ENCODE data around the gene DHRS7B. TPM values are rescaled to one million over a fixed set of nuclear protein-coding genes. Genes with fewer than 3 reads are reported as not detected.

DHRS7B gene
- polyA plus RNA-seq, 1 donor (not counting 4 experiments of a cell fraction or from before 2014, with no cell fraction given) = 33.8 TPM

DNA sequence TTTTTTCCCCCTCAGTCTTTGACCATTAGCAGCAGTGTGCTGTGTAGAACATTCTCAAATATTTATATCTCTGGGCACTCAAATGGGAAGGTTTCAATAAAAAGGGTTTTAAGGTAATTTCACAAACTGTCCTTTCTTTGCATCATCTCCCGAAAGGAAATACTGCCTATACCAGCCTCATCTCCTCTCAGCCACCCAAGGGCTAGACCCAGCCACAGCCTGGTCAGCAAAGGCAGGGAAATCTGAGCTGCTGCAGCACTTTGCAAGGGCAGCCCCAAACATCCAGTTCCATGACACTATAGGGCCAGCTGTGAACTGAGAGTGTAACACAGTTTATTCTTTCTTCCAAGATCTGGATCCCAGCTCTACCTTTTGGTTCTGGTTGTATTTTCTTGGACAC, 58.3 kb downstream of the DHRS7B start:
- no peak overlapping the region for H3K9ac ChIP-seq (ENCODE audit: control insufficient read depth, extremely low read depth, insufficient read depth, low read length)
- H3K4me3 ChIP-seq (ENCODE audit: control insufficient read depth in 2 of 3, extremely low read depth in 1 of 3, insufficient read depth in 2 of 3, low read depth in 1 of 3, low read length in 3 of 3) = no peak overlapping the region
- H3K4me1 ChIP-seq (ENCODE audit: control insufficient read depth, extremely low read depth, insufficient read depth, low read length) = no peaks in the 10 kb centered on the region
- dilution Hi-C loops (cut with MboI; ENCODE audit: extremely low pct_ligation_motif_present, low sequenced_read_pairs) = no loop called here
- TF ChIP-seq, protein P1, sequence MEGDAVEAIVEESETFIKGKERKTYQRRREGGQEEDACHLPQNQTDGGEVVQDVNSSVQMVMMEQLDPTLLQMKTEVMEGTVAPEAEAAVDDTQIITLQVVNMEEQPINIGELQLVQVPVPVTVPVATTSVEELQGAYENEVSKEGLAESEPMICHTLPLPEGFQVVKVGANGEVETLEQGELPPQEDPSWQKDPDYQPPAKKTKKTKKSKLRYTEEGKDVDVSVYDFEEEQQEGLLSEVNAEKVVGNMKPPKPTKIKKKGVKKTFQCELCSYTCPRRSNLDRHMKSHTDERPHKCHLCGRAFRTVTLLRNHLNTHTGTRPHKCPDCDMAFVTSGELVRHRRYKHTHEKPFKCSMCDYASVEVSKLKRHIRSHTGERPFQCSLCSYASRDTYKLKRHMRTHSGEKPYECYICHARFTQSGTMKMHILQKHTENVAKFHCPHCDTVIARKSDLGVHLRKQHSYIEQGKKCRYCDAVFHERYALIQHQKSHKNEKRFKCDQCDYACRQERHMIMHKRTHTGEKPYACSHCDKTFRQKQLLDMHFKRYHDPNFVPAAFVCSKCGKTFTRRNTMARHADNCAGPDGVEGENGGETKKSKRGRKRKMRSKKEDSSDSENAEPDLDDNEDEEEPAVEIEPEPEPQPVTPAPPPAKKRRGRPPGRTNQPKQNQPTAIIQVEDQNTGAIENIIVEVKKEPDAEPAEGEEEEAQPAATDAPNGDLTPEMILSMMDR (optimal IDR thresholded peaks at IDR 0.05 in 1 of 3, IDR thresholded peaks at IDR 0.05 in 1 of 3, conservative IDR thresholded peaks at IDR 0.05 in 1 of 3; ENCODE audit: extremely low read depth in 1 of 3, insufficient read depth in 2 of 3, low read length in 3 of 3) = no peak
- TF ChIP-seq EZH2 (IDR thresholded peaks at IDR 0.05; ENCODE audit: low read length) = no peak
- H3K79me2 ChIP-seq (ENCODE audit: control insufficient read depth, insufficient read depth, low read length) = no peaks in the 10 kb centered on the region
- H3K27ac ChIP-seq (ENCODE audit: control insufficient read depth, insufficient read depth, low read length) = no peak overlapping the region
- H2AFZ ChIP-seq (ENCODE audit: control insufficient read depth, low read length) = no peak overlapping the region
- H3K9me3 ChIP-seq (ENCODE audit: control insufficient read depth, low read depth, low read length) = no peaks in the 10 kb centered on the region
- peaks cover 10 to 14% of the 10 kb centered on the region in 2 experiments for H3K36me3 ChIP-seq (ENCODE audit: control insufficient read depth in 2 of 2, extremely low read depth in 1 of 2, insufficient read depth in 2 of 2, low read length in 2 of 2)
- no peak overlapping the region for H3K4me2 ChIP-seq (ENCODE audit: control insufficient read depth, extremely low read depth, insufficient read depth, low read depth, low read length)
- no peak for FAIRE-seq
- no peaks in the 10 kb centered on the region for H4K20me1 ChIP-seq (ENCODE audit: control insufficient read depth, extremely low read depth, insufficient read depth, low read length)
- no peaks in the 10 kb centered on the region for H3K27me3 ChIP-seq (ENCODE audit: control insufficient read depth, extremely low read depth, insufficient read depth, low read length)
- no peak for DNase-seq (ENCODE audit: low read depth, low spot score)
- no peaks in the 10 kb centered on the region for H3K9me1 ChIP-seq (ENCODE audit: control insufficient read depth, extremely low read depth, insufficient read depth, low read length)

DNA sequence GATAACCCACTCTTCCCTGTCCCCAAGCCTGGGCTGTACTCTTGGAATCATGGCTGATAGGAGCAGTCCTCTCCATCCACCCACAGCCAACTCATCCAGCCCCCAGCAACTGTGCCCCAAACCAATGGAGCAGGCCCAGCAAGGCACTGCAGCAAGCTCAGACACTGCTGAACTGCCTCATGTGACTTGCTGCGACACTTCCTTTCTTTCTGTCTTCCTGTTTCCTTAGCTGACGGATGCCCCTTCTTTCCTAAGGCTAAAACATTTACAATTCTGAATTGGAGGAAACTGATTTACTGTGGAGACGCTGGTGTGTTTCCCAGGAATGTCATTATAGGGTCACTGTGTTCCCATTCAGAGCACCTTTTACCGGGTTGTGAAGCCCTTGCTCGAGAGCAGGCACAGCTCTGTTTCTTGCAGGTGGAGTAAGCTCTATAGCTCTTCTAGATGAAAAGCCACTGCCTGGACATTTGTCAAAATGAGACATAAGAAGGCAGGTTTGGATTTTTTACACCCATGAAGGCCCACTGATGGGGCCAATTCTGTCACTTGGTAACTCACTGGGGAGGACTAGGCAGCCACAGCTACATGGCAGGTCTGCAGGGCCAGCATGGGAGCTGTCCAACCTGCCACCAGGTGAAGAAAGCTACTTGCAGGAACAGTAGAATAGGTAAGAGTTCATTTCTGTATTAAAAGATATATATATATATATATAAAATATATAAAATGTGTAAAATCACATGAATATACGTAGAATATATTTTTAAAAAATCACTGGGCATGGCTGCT, 59.8 kb downstream of the DHRS7B start:
- H3K27me3 ChIP-seq (ENCODE audit: control insufficient read depth, extremely low read depth, insufficient read depth, low read length) = no peaks in the 10 kb centered on the region
- no peaks in the 10 kb centered on the region for H4K20me1 ChIP-seq (ENCODE audit: control insufficient read depth, extremely low read depth, insufficient read depth, low read length)
- no peak overlapping the region for H3K27ac ChIP-seq (ENCODE audit: control insufficient read depth, insufficient read depth, low read length)
- no peak overlapping the region for H3K4me3 ChIP-seq (ENCODE audit: control insufficient read depth in 2 of 3, extremely low read depth in 1 of 3, insufficient read depth in 2 of 3, low read depth in 1 of 3, low read length in 3 of 3)
- peaks cover 15 to 18% of the 10 kb centered on the region in 2 experiments for H3K36me3 ChIP-seq (ENCODE audit: control insufficient read depth in 2 of 2, extremely low read depth in 1 of 2, insufficient read depth in 2 of 2, low read length in 2 of 2)
- no peak for TF ChIP-seq EZH2 (IDR thresholded peaks at IDR 0.05; ENCODE audit: low read length)
- TF ChIP-seq, protein P1 (optimal IDR thresholded peaks at IDR 0.05 in 1 of 3, IDR thresholded peaks at IDR 0.05 in 1 of 3, conservative IDR thresholded peaks at IDR 0.05 in 1 of 3; ENCODE audit: extremely low read depth in 1 of 3, insufficient read depth in 2 of 3, low read length in 3 of 3) = no peak
- H3K4me1 ChIP-seq (ENCODE audit: control insufficient read depth, extremely low read depth, insufficient read depth, low read length) = no peaks in the 10 kb centered on the region
- H3K9ac ChIP-seq (ENCODE audit: control insufficient read depth, extremely low read depth, insufficient read depth, low read length) = no peak overlapping the region
- H3K79me2 ChIP-seq (ENCODE audit: control insufficient read depth, insufficient read depth, low read length) = no peaks in the 10 kb centered on the region
- H3K9me3 ChIP-seq (ENCODE audit: control insufficient read depth, low read depth, low read length) = no peaks in the 10 kb centered on the region
- H2AFZ ChIP-seq (ENCODE audit: control insufficient read depth, low read length) = no peak overlapping the region
- no peak for DNase-seq (ENCODE audit: low read depth, low spot score)
- dilution Hi-C loops (cut with MboI; ENCODE audit: extremely low pct_ligation_motif_present, low sequenced_read_pairs) = no loop called here
- no peak overlapping the region for H3K4me2 ChIP-seq (ENCODE audit: control insufficient read depth, extremely low read depth, insufficient read depth, low read depth, low read length)
- no peaks in the 10 kb centered on the region for H3K9me1 ChIP-seq (ENCODE audit: control insufficient read depth, extremely low read depth, insufficient read depth, low read length)
- FAIRE-seq = no peak
